HCT116 (cell line): Measurements from ENCODE around the gene TRPV4. TPM values are rescaled to one million over a fixed set of nuclear protein-coding genes. Genes with fewer than 3 reads are reported as not detected.

Source experiments
- ATAC-seq: fragments of 200-7000 bp; cut with Tn5 transposase; 2 replicates; pipeline ENCODE4 v1.9.1; 2020; ENCODE audit warnings: mild to moderate bottlenecking, moderate library complexity
- BruUV-seq: library from RNA; stranded (reverse); fragments of 400-500 nt; replicated peaks from 2 replicates; lab custom pipeline; 2021; lab: Mats Ljungman, UMichigan
- CTCF ChIA-PET: fragments of 300-600 bp; sonication (Branson Sonifier 250); formaldehyde crosslinking; loops from one replicate; lab custom pipeline; 2021; ENCODE audit warnings: antibody characterized with exemption; lab: Charles Lee
- POLR2A ChIA-PET: fragments of 300-600, 350-600 bp; sonication (Branson Sonifier 250); formaldehyde crosslinking; loops from one replicate; lab custom pipeline; 2021; ENCODE audit warnings: antibody characterized with exemption; lab: Charles Lee
- RAD21 ChIA-PET, 2 experiments: fragments of 300-600 bp; sonication (Branson Sonifier 250); formaldehyde crosslinking; loops; one replicate each; lab custom pipeline; 2023; ENCODE audit warnings: low total read pairs in 2 of 2; ENCODE audit not compliant: uncharacterized antibody in 2 of 2, unreplicated experiment in 2 of 2, low non-redundant PET in 1 of 2; lab: Charles Lee
- DNase-seq: peaks from one replicate; pipeline ENCODE4 v3.0.0-alpha.2; 2010; ENCODE audit warnings: low read depth, low spot score
- H2AFZ ChIP-seq: fragments of 200-600 bp; shearing (Covaris generic), sonication (generic); 2 replicates; pipeline ENCODE4 v1.6.1; 2017; ENCODE audit warnings: low read depth, mixed run types, mixed read lengths, antibody characterized with exemption, low read length; ENCODE audit not compliant: poor library complexity, severe bottlenecking
- H3K27ac ChIP-seq: 2 replicates; pipeline ENCODE4 v1.5.1; 2012; ENCODE audit warnings: low read depth, low read length
- H3K27me3 ChIP-seq: fragments of 200-600 bp; sonication (generic); 2 replicates; pipeline ENCODE4 v1.6.1; 2016; ENCODE audit warnings: mixed run types, low read length, mixed read lengths; ENCODE audit not compliant: insufficient read depth
- H3K36me3 ChIP-seq, 2 experiments: fragments of 200-500 bp in 1 of 2; fragments of 200-600 bp in 1 of 2; sonication (Bioruptor generic) in 1 of 2; sonication (generic) in 1 of 2; 2 replicates each; pipeline versions ENCODE4 v1.5.1 to v1.6.1; 2014 to 2016; ENCODE audit warnings: low read length in 2 of 2, inconsistent platforms in 1 of 2, mixed read lengths in 1 of 2, mixed run types in 1 of 2; ENCODE audit not compliant: insufficient read depth in 2 of 2, control insufficient read depth in 1 of 2
- H3K4me1 ChIP-seq, 2 experiments: fragments of 200-600 bp in 1 of 2; sonication (generic) in 1 of 2; 2 replicates each; pipeline versions ENCODE4 v1.5.1 to v1.6.1; 2012 to 2017; ENCODE audit warnings: low read length in 2 of 2, inconsistent platforms in 1 of 2, mild to moderate bottlenecking in 1 of 2, mixed read lengths in 1 of 2, mixed run types in 1 of 2, moderate library complexity in 1 of 2; ENCODE audit not compliant: insufficient read depth in 2 of 2, control insufficient read depth in 1 of 2
- H3K4me2 ChIP-seq: fragments of 200-600 bp; sonication (generic); 2 replicates; pipeline ENCODE4 v1.6.1; 2017; ENCODE audit warnings: mixed run types, low read length, mixed read lengths
- H3K4me3 ChIP-seq, 2 experiments: fragments of 200-600 bp in 1 of 2; sonication (generic) in 1 of 2; replicated peaks in 1 of 2; 2 replicates each; pipeline ENCODE4 v1.5.1; 2011 to 2016; ENCODE audit warnings: low read length in 2 of 2, control low read depth in 1 of 2, low read depth in 1 of 2, mild to moderate bottlenecking in 1 of 2, mixed read lengths in 1 of 2, mixed run types in 1 of 2
- H3K79me2 ChIP-seq: fragments of 200-600 bp; sonication (generic); 2 replicates; pipeline ENCODE4 v1.6.1; 2017; ENCODE audit warnings: mild to moderate bottlenecking, mixed run types, low read length, moderate library complexity, mixed read lengths; ENCODE audit not compliant: insufficient read depth
- H3K9ac ChIP-seq: fragments of 200-600 bp; sonication (generic); 2 replicates; pipeline ENCODE4 v1.6.1; 2016; ENCODE audit warnings: low read length, mixed read lengths
- H3K9me2 ChIP-seq: fragments of 200-600 bp; sonication (generic), shearing (Covaris generic); 2 replicates; pipeline ENCODE4 v1.6.1; 2017; ENCODE audit warnings: mixed run types, mild to moderate bottlenecking, moderate library complexity; ENCODE audit not compliant: insufficient read depth
- H3K9me3 ChIP-seq, 2 experiments: fragments of 200-500 bp in 1 of 2; fragments of 200-600 bp in 1 of 2; sonication (Bioruptor generic) in 1 of 2; sonication (generic) in 1 of 2; 2 replicates each; pipeline ENCODE4 v1.6.1; 2014 to 2017; ENCODE audit warnings: low read length in 2 of 2, mixed read lengths in 2 of 2, inconsistent platforms in 1 of 2, low read depth in 1 of 2, mild to moderate bottlenecking in 1 of 2, mixed run types in 1 of 2, moderate library complexity in 1 of 2; ENCODE audit not compliant: control insufficient read depth in 1 of 2, insufficient read depth in 1 of 2
- H4K20me1 ChIP-seq: fragments of 200-600 bp; sonication (generic), shearing (Covaris generic); 2 replicates; pipeline ENCODE4 v1.6.1; 2017; ENCODE audit warnings: mixed run types, mild to moderate bottlenecking, moderate library complexity; ENCODE audit not compliant: insufficient read depth
- ATF3 ChIP-seq: IDR thresholded peaks from 2 replicates; pipeline ENCODE4 v1.6.1; 2012
- CBX3 ChIP-seq: IDR thresholded peaks from 2 replicates; pipeline ENCODE4 v1.6.1; 2012; ENCODE audit warnings: low read depth
- EZH2 ChIP-seq: fragments of 200-600 bp; sonication (generic); IDR thresholded peaks from 2 replicates; pipeline ENCODE4 v1.6.1; 2017; ENCODE audit warnings: antibody characterized with exemption, mixed run types
- SRF ChIP-seq: IDR thresholded peaks from 2 replicates; pipeline ENCODE4 v1.6.1; 2012; ENCODE audit warnings: low read depth
- intact Hi-C: fragments of 100-400 bp; cut with micrococcal nuclease; formaldehyde crosslinking; loops from 2 replicates; pipeline ENCODE4 v1.10.0; 2022
- total RNA-seq: library from RNA; stranded (reverse); gene quantifications from one replicate; pipeline ENCODE4 v1.2.1, GENCODE V29; 2021; ENCODE audit not compliant: unreplicated experiment

Gene TRPV4
- total RNA-seq, 1 experiment from 2014 or later = 0.54 TPM

GRCh38 chr12:109831929-109832328 is 1.3 kb downstream of the TRPV4 start:
- no peak overlapping the region for H3K9ac ChIP-seq
- H3K36me3 ChIP-seq = no peaks in the 10 kb centered on the region
- no TSS peak for BruUV-seq
- no peaks in the 10 kb centered on the region for H3K27me3 ChIP-seq
- RAD21 ChIA-PET = no interaction called here
- ATAC-seq = no peak
- H3K27ac ChIP-seq = no peak overlapping the region
- no peaks in the 10 kb centered on the region for H3K9me2 ChIP-seq
- TF ChIP-seq SRF = no peak
- TF ChIP-seq ATF3 = no peak
- no peak for TF ChIP-seq EZH2
- POLR2A ChIA-PET = no interaction called here
- no peaks in the 10 kb centered on the region for H3K9me3 ChIP-seq
- no peaks in the 10 kb centered on the region for H3K79me2 ChIP-seq
- no peak overlapping the region for H3K4me2 ChIP-seq
- DNase-seq = no peak
- no peak overlapping the region for H2AFZ ChIP-seq
- H3K4me1 ChIP-seq = peaks cover 0 to 4% of the 10 kb centered on the region in 2 experiments; a peak in 1 of 4 replicates
- no peak overlapping the region for H3K4me3 ChIP-seq
- intact Hi-C loops = no loop called here
- CTCF ChIA-PET = no interaction called here
- H4K20me1 ChIP-seq = no peaks in the 10 kb centered on the region

- H3K9me3 ChIP-seq = no peaks in the 10 kb centered on the region
- ChIA-PET CTCF (interaction anchor here (0.9 kb wide), 1 partner anchor 13 kb away, joined by 3 read pairs; no protein-coding TSS in a partner anchor), POLR2A (no interaction called here), RAD21 (no interaction called here)
- no peak overlapping the region for H3K4me2 ChIP-seq
- H3K27ac ChIP-seq = no peak overlapping the region
- TF ChIP-seq CBX3 = no peak
- no peaks in the 10 kb centered on the region for H4K20me1 ChIP-seq
- intact Hi-C loops = no loop called here
- no peak overlapping the region for H3K9ac ChIP-seq
- no peaks in the 10 kb centered on the region for H3K27me3 ChIP-seq
- DNase-seq (no peak), ATAC-seq (no peak)
- H3K4me3 ChIP-seq = no peak overlapping the region
- no peak overlapping the region for H2AFZ ChIP-seq
- BruUV-seq = no TSS peak
- H3K36me3 ChIP-seq = no peaks in the 10 kb centered on the region
- H3K4me1 ChIP-seq = no peaks in the 10 kb centered on the region
- no peaks in the 10 kb centered on the region for H3K79me2 ChIP-seq
- H3K9me2 ChIP-seq = no peaks in the 10 kb centered on the region
Observed at GRCh38 chr12:109831365-109831764, 1.8 kb downstream of the TRPV4 start.
